ENCODE measurements around the gene C17orf113. TPM values are rescaled to one million over a fixed set of nuclear protein-coding genes. Genes with fewer than 3 reads are reported as not detected.

C17orf113 gene
- total and polyA plus RNA-seq, 2 experiments from 2014 or later, result 0.29 to 2.1 TPM

GRCh38 chr17:42001729-42002128 is 48.7 kb downstream of the C17orf113 start:
- DNase-seq (ENCODE audit: low spot score) (no peak), ATAC-seq (no peak)
- Mint-ChIP-seq H3K4me3 (no peak overlapping the region), H3K9me3 (no peaks in the 10 kb centered on the region), H3K36me3 (ENCODE audit: low read depth) (peaks cover 56% of the 10 kb centered on the region), H3K27ac (no peak overlapping the region), H3K4me1 (no peaks in the 10 kb centered on the region), H3K27me3 (ENCODE audit: insufficient read depth, low read depth, poor library complexity) (peaks cover 2% of the 10 kb centered on the region)
- Histone ChIP-seq H4K20me1 (replicated peaks; ENCODE audit: insufficient read depth) (peaks cover 45% of the 10 kb centered on the region), H3K36me3 (ENCODE audit: insufficient read depth) (peaks cover 43% of the 10 kb centered on the region), H3K4me2 (no peak overlapping the region), H3K27ac (ENCODE audit: low read depth) (no peak overlapping the region), H3K79me2 (replicated peaks; ENCODE audit: insufficient read depth) (peaks cover 67% of the 10 kb centered on the region), H3F3A (replicated peaks; ENCODE audit: low read depth) (peaks cover 21% of the 10 kb centered on the region), H2AFZ (no peak overlapping the region), H3K4me3 (no peak overlapping the region), H3K27me3 (ENCODE audit: insufficient read depth) (no peaks in the 10 kb centered on the region), H3K4me1 (ENCODE audit: insufficient read depth) (no peaks in the 10 kb centered on the region), H3K9me2 (ENCODE audit: insufficient read depth) (no peaks in the 10 kb centered on the region)
- TF ChIP-seq JUNB (IDR thresholded peaks at IDR 0.05; ENCODE audit: unreplicated experiment), result no peak

GRCh38 chr17:42000413-42001133 is 49.8 kb downstream of the C17orf113 start:
- peaks cover 55% of the 10 kb centered on the region for H3K36me3 ChIP-seq (ENCODE audit: insufficient read depth)
- no peaks in the 10 kb centered on the region for H3K27me3 ChIP-seq (ENCODE audit: insufficient read depth)
- Mint-ChIP-seq H3K4me3 (no peak overlapping the region), H3K27ac (no peak overlapping the region), H3K4me1 (no peaks in the 10 kb centered on the region), H3K9me3 (no peaks in the 10 kb centered on the region), H3K36me3 (ENCODE audit: low read depth) (peaks cover 68% of the 10 kb centered on the region), H3K27me3 (ENCODE audit: insufficient read depth, low read depth, poor library complexity) (peaks cover 2% of the 10 kb centered on the region)
- no peaks in the 10 kb centered on the region for H3K4me1 ChIP-seq (ENCODE audit: insufficient read depth)
- H2AFZ ChIP-seq, result no peak overlapping the region
- H3K4me2 ChIP-seq, result no peak overlapping the region
- peaks cover 56% of the 10 kb centered on the region for H3K79me2 ChIP-seq (replicated peaks; ENCODE audit: insufficient read depth)
- 0 out of 2 replicates have a peak overlapping the region, but pooled peaks have one; percentile 36 for H3K27ac ChIP-seq (ENCODE audit: low read depth)
- no peak for ATAC-seq
- no peak for DNase-seq (ENCODE audit: low spot score)
- H3K4me3 ChIP-seq, result no peak overlapping the region
- peaks cover 25% of the 10 kb centered on the region for H3F3A ChIP-seq (replicated peaks; ENCODE audit: low read depth)
- H4K20me1 ChIP-seq (replicated peaks; ENCODE audit: insufficient read depth), result peaks cover 52% of the 10 kb centered on the region
- no peaks in the 10 kb centered on the region for H3K9me2 ChIP-seq (ENCODE audit: insufficient read depth)
- TF ChIP-seq ZNF462 (CRISPR knock-in tag; IDR thresholded peaks at IDR 0.05) (no peak), POLR2AphosphoS5 (IDR thresholded peaks at IDR 0.05; ENCODE audit: low read depth) (no peak), EZH2phosphoT487 (IDR thresholded peaks at IDR 0.05; ENCODE audit: unreplicated experiment) (no peak), EZH2 (IDR thresholded peaks at IDR 0.05; ENCODE audit: low read depth, unreplicated experiment) (no peak), CREB1 (CRISPR knock-in tag; IDR thresholded peaks at IDR 0.05; ENCODE audit: low read depth) (no peak), ZNF114 (CRISPR knock-in tag; IDR thresholded peaks at IDR 0.05) (no peak), ETS1 (IDR thresholded peaks at IDR 0.05) (no peak), REST (IDR thresholded peaks at IDR 0.05; ENCODE audit: unreplicated experiment) (no peak), STAT1 (IDR thresholded peaks at IDR 0.05; ENCODE audit: unreplicated experiment) (no peak), NANOG (IDR thresholded peaks at IDR 0.05; ENCODE audit: borderline replicate concordance) (no peak)
